Mammary epithelial cell (primary cell): ENCODE data around the gene ADRA2A.

Experiments used
- EZH2 ChIP-seq: IDR thresholded peaks from 2 replicates; pipeline ENCODE4 v1.6.1; 2012; ENCODE audit warnings: low read length, inconsistent platforms, borderline replicate concordance
- TF ChIP-seq, protein P1 (sequence below), 2 donors: IDR thresholded peaks in 1 of 2; conservative IDR thresholded peaks in 1 of 2; 2 replicates each; pipeline ENCODE4 v1.5.1; 2011 to 2012; ENCODE audit warnings: inconsistent platforms in 2 of 2, low read length in 2 of 2, mild to moderate bottlenecking in 2 of 2, control low read depth in 1 of 2, low read depth in 1 of 2; ENCODE audit not compliant: insufficient read depth in 1 of 2; ENCODE audit errors: extremely low read depth in 1 of 2

DNA sequence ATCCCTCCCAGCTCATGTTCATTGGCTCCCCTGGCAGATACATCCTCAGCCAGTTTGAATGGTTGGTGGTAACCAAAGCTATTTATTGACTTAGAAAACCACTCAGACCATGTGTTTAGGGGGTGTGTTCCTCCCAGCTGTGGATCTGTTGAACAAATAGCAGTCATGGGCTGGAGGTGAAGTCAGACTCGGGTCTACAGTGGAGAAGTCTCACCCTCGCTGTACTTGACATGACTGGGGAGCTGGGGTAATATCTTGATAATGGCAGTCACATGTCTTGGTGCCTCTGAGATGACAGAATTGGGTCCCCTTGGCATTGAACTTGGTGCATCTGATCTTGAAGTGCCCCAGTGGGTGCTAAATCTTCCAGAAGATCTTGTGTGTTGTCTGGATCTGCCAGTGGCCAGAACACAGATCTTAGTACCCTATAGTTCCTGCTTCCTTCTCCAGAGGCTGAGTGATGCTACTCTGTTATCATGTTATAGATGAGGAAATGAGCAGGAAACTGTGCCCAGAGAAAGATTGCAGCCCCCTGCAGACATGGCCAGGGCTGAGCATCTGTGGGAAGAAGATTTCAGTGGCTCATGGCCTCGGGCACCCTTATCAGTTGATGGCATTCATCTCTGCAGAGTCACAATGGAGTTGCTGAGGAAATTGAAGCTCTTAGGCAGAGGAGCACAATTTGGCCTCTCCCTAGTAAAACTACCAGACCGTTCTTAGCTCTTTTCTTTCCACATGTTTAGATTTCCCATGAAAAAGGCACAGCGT lies 50.4 kb downstream of the ADRA2A start:
- TF ChIP-seq, protein P1, sequence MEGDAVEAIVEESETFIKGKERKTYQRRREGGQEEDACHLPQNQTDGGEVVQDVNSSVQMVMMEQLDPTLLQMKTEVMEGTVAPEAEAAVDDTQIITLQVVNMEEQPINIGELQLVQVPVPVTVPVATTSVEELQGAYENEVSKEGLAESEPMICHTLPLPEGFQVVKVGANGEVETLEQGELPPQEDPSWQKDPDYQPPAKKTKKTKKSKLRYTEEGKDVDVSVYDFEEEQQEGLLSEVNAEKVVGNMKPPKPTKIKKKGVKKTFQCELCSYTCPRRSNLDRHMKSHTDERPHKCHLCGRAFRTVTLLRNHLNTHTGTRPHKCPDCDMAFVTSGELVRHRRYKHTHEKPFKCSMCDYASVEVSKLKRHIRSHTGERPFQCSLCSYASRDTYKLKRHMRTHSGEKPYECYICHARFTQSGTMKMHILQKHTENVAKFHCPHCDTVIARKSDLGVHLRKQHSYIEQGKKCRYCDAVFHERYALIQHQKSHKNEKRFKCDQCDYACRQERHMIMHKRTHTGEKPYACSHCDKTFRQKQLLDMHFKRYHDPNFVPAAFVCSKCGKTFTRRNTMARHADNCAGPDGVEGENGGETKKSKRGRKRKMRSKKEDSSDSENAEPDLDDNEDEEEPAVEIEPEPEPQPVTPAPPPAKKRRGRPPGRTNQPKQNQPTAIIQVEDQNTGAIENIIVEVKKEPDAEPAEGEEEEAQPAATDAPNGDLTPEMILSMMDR (conservative IDR thresholded peaks at IDR 0.05 in 1 of 2, IDR thresholded peaks at IDR 0.05 in 1 of 2; ENCODE audit: extremely low read depth in 1 of 2, insufficient read depth in 1 of 2, low read depth in 1 of 2, low read length in 2 of 2), result no peak
- no peak for TF ChIP-seq EZH2
